GM23338 (cell line): ENCODE results near the gene C1RL. TPM values are rescaled to one million over a fixed set of nuclear protein-coding genes. Genes with fewer than 3 reads are reported as not detected.

Source experiments
- ATAC-seq: fragments of 200-7000 bp; cut with Tn5 transposase; 3 replicates; pipeline ENCODE4 v1.9.1; 2020
- DNase-seq: peaks from one replicate; pipeline ENCODE4 v3.0.0-alpha.2; 2015; ENCODE audit warnings: low spot score
- H2AFZ ChIP-seq: fragments of 200-600 bp; sonication (generic); 2 replicates; pipeline ENCODE4 v1.8.0; 2016; ENCODE audit warnings: antibody characterized with exemption, mild to moderate bottlenecking, moderate library complexity
- H3F3A ChIP-seq: fragments of 200-600 bp; sonication (generic); replicated peaks from 2 replicates; pipeline ENCODE4 v1.8.0; 2017; ENCODE audit warnings: antibody characterized with exemption, mixed run types, low read depth
- H3K27ac ChIP-seq: fragments of 200-600 bp; sonication (generic); 2 replicates; pipeline ENCODE4 v1.6.1; 2016; ENCODE audit warnings: low read depth
- H3K27me3 ChIP-seq: fragments of 200-600 bp; sonication (generic); 2 replicates; pipeline ENCODE4 v1.8.0; 2016; ENCODE audit warnings: mild to moderate bottlenecking, mixed run types, moderate library complexity; ENCODE audit not compliant: insufficient read depth
- H3K36me3 ChIP-seq: fragments of 200-600 bp; sonication (generic); 2 replicates; pipeline ENCODE4 v1.8.0; 2016; ENCODE audit warnings: mild to moderate bottlenecking; ENCODE audit not compliant: insufficient read depth
- H3K4me1 ChIP-seq: fragments of 200-600 bp; sonication (generic); 2 replicates; pipeline ENCODE4 v1.8.0; 2016; ENCODE audit warnings: mild to moderate bottlenecking, moderate library complexity; ENCODE audit not compliant: insufficient read depth
- H3K4me2 ChIP-seq: fragments of 200-600 bp; sonication (generic); 2 replicates; pipeline ENCODE4 v1.7.1; 2017; ENCODE audit warnings: mixed run types
- H3K4me3 ChIP-seq: fragments of 200-600 bp; sonication (generic); 2 replicates; pipeline ENCODE4 v1.6.1; 2016; ENCODE audit warnings: mixed run types
- H3K79me2 ChIP-seq: fragments of 200-600 bp; sonication (generic); replicated peaks from 2 replicates; pipeline ENCODE4 v1.8.0; 2017; ENCODE audit warnings: mild to moderate bottlenecking; ENCODE audit not compliant: insufficient read depth
- H3K9me2 ChIP-seq: fragments of 200-600 bp; sonication (generic); 2 replicates; pipeline ENCODE4 v1.8.0; 2017; ENCODE audit not compliant: insufficient read depth
- H4K20me1 ChIP-seq: fragments of 200-600 bp; sonication (generic); replicated peaks from 2 replicates; pipeline ENCODE4 v1.8.0; 2017; ENCODE audit warnings: mild to moderate bottlenecking; ENCODE audit not compliant: insufficient read depth
- H3K27ac Mint-ChIP-seq: 2 replicates; pipeline ENCODE4 v1.8.0; 2020; ENCODE audit warnings: inconsistent platforms, mild to moderate bottlenecking, moderate library complexity, mixed read lengths
- H3K27me3 Mint-ChIP-seq: 3 replicates; pipeline ENCODE4 v1.8.0; 2022; ENCODE audit warnings: low read depth, mild to moderate bottlenecking, moderate library complexity, mixed read lengths, inconsistent platforms; ENCODE audit not compliant: insufficient read depth, poor library complexity
- H3K36me3 Mint-ChIP-seq: 3 replicates; pipeline ENCODE4 v1.8.0; 2021; ENCODE audit warnings: low read depth, mild to moderate bottlenecking, inconsistent platforms, moderate library complexity, mixed read lengths
- H3K4me1 Mint-ChIP-seq: 3 replicates; pipeline ENCODE4 v1.8.0; 2020; ENCODE audit warnings: mild to moderate bottlenecking, inconsistent platforms, mixed read lengths
- H3K4me3 Mint-ChIP-seq: 3 replicates; pipeline ENCODE4 v1.8.0; 2021; ENCODE audit warnings: moderate library complexity, mild to moderate bottlenecking, inconsistent platforms, mixed read lengths
- H3K9me3 Mint-ChIP-seq: 3 replicates; pipeline ENCODE4 v1.8.0; 2020; ENCODE audit warnings: moderate library complexity, mild to moderate bottlenecking, inconsistent platforms, mixed read lengths
- CREB1 ChIP-seq: fragments of 250-450 bp; sonication (Bioruptor Pico); IDR thresholded peaks from 2 replicates; pipeline ENCODE4 v1.5.0; 2020; ENCODE audit warnings: low read depth, mild to moderate bottlenecking, moderate library complexity
- EZH2phosphoT487 ChIP-seq: fragments of 200-600 bp; sonication (generic); IDR thresholded peaks from one replicate; pipeline ENCODE4 v1.8.1; 2018; ENCODE audit warnings: antibody characterized with exemption; ENCODE audit not compliant: unreplicated experiment
- JUNB ChIP-seq: IDR thresholded peaks from one replicate; pipeline ENCODE4 v1.6.1; 2016; ENCODE audit warnings: antibody characterized with exemption; ENCODE audit not compliant: unreplicated experiment
- NANOG ChIP-seq: IDR thresholded peaks from 2 replicates; pipeline ENCODE4 v1.6.1; 2016; ENCODE audit warnings: antibody characterized with exemption, borderline replicate concordance
- POLR2AphosphoS5 ChIP-seq: IDR thresholded peaks from 2 replicates; pipeline ENCODE4 v1.6.1; 2016; ENCODE audit warnings: antibody characterized with exemption, low read depth
- STAT1 ChIP-seq: IDR thresholded peaks from one replicate; pipeline ENCODE4 v1.6.1; 2016; ENCODE audit warnings: antibody characterized with exemption; ENCODE audit not compliant: unreplicated experiment
- ZNF114 ChIP-seq: fragments of 250-450 bp; sonication (Bioruptor Pico); IDR thresholded peaks from 2 replicates; pipeline ENCODE4 v1.5.0; 2020; ENCODE audit warnings: mild to moderate bottlenecking, moderate library complexity
- ZNF331 ChIP-seq: fragments of 250-450 bp; sonication (Bioruptor Pico); IDR thresholded peaks from 2 replicates; pipeline ENCODE4 v1.5.0; 2020; ENCODE audit warnings: low read depth, mild to moderate bottlenecking, moderate library complexity
- polyA plus RNA-seq: library from polyadenylated mRNA; unstranded; fragments of >200 nt; fragmentation: Nextera tagmentation; extraction: Ambion mirVana; gene quantifications from 2 replicates; pipeline ENCODE4 v1.2.1, GENCODE V29; 2016
- total RNA-seq: library from RNA; depleted of rRNA; stranded (reverse); fragments of >200 nt; shearing (Covaris generic); gene quantifications from 2 replicates; pipeline ENCODE4 v1.2.3, GENCODE V29; 2014
- TF ChIP-seq, protein P1 (sequence below), 2 experiments: fragments of 200-600 bp in 1 of 2; sonication (generic) in 1 of 2; conservative IDR thresholded peaks; 2 replicates each; pipeline versions ENCODE4 v1.5.1 to v1.6.1; 2016 to 2017; ENCODE audit warnings: antibody characterized with exemption in 2 of 2, low read depth in 2 of 2, mild to moderate bottlenecking in 2 of 2, moderate library complexity in 1 of 2
- TF ChIP-seq, protein P2 (sequence below): fragments of 250-450 bp; sonication (Bioruptor Pico); IDR thresholded peaks from 2 replicates; pipeline ENCODE4 v1.5.0; 2020; ENCODE audit warnings: mild to moderate bottlenecking, moderate library complexity
- TF ChIP-seq, protein P3 (sequence below): IDR thresholded peaks from one replicate; pipeline ENCODE4 v1.6.1; 2018; ENCODE audit warnings: antibody characterized with exemption; ENCODE audit not compliant: unreplicated experiment

C1RL gene
- total and polyA plus RNA-seq, 2 experiments from 2014 or later = 7.3 to 8.8 TPM

DNA sequence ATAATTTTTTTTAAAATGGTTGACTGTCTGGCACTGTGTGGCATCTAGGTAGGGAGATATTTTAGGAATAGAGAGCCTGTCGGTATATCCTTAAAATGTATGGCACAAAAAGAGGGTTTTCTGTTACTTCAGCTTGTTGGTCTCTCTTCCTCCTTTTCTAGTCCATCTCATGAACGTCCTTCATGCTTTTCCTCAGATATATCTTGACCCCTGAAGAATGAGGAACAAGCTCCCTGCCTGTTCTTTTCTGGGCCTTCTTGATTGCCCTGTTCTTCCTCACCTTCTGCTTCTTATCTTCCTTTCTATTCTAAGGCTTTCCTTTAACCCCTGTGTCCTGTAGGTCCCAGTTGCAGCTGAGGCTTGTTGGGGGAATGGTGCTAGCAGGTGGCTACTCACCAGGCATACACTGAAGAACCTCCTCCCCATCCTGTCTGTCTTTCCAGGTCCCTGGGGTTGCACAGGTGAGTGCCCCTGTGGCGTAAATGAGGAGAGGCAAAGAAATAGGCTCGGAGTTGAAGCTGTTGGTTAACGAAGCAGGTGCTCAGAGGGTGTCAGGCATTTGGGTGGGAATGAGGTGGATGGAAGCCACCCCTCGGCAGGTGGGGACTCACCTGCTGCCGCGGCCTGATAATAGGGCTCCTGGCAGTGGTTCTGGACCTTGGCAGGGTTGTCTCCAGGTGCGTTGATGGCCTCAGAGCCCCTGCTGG, 9.6 kb downstream of the C1RL start (continued):
- no peak for TF ChIP-seq STAT1
- TF ChIP-seq, protein P1, sequence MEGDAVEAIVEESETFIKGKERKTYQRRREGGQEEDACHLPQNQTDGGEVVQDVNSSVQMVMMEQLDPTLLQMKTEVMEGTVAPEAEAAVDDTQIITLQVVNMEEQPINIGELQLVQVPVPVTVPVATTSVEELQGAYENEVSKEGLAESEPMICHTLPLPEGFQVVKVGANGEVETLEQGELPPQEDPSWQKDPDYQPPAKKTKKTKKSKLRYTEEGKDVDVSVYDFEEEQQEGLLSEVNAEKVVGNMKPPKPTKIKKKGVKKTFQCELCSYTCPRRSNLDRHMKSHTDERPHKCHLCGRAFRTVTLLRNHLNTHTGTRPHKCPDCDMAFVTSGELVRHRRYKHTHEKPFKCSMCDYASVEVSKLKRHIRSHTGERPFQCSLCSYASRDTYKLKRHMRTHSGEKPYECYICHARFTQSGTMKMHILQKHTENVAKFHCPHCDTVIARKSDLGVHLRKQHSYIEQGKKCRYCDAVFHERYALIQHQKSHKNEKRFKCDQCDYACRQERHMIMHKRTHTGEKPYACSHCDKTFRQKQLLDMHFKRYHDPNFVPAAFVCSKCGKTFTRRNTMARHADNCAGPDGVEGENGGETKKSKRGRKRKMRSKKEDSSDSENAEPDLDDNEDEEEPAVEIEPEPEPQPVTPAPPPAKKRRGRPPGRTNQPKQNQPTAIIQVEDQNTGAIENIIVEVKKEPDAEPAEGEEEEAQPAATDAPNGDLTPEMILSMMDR (conservative IDR thresholded peaks at IDR 0.05; ENCODE audit: low read depth in 2 of 2) = no peak
- TF ChIP-seq POLR2AphosphoS5 = no peak
- TF ChIP-seq NANOG = no peak

DNA sequence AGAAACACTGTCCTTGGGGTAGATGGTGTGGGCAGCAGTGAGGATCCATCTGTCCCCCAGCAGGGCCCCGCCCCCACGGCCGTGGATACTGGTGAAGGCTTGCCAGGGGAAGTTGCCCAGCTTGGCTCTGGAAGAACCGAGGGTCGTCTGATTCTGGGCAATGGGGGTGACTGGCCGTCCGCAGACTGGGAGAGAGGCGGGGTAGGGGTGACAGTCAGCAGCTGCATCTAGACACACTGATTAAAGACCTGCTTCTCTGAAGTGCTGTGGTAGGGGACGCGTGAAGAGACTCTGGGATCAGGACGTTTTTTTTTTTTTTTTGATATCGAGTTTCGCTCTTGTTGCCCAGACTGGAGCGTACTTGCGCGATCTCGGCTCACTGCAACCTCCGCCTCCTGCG, 12.0 kb downstream of the C1RL start:
- Histone ChIP-seq H3F3A (no peaks in the 10 kb centered on the region), H3K79me2 (no peaks in the 10 kb centered on the region), H3K36me3 (no peaks in the 10 kb centered on the region), H3K4me3 (no peak overlapping the region), H3K4me1 (peaks cover 7% of the 10 kb centered on the region), H3K27ac (no peak overlapping the region), H3K9me2 (no peaks in the 10 kb centered on the region), H4K20me1 (no peaks in the 10 kb centered on the region; the same call in 1 of the 2 replicates), H2AFZ (no peak overlapping the region), H3K27me3 (no peaks in the 10 kb centered on the region), H3K4me2 (no peak overlapping the region)
- H3K27ac Mint-ChIP-seq = no peak overlapping the region
- no peaks in the 10 kb centered on the region for H3K9me3 Mint-ChIP-seq
- ATAC-seq (no peak), DNase-seq (no peak)
- no peak overlapping the region for H3K4me3 Mint-ChIP-seq
- peaks cover 16% of the 10 kb centered on the region; the same call in 2 of the 3 replicates for H3K4me1 Mint-ChIP-seq
- H3K36me3 Mint-ChIP-seq = peaks cover 16% of the 10 kb centered on the region; the same call in 2 of the 3 replicates
- peaks cover 16% of the 10 kb centered on the region for H3K27me3 Mint-ChIP-seq
- TF ChIP-seq ZNF331 = no peak
- no peak for TF ChIP-seq ZNF114 (CRISPR knock-in tag)
- no peak for TF ChIP-seq CREB1
- TF ChIP-seq, protein P2, sequence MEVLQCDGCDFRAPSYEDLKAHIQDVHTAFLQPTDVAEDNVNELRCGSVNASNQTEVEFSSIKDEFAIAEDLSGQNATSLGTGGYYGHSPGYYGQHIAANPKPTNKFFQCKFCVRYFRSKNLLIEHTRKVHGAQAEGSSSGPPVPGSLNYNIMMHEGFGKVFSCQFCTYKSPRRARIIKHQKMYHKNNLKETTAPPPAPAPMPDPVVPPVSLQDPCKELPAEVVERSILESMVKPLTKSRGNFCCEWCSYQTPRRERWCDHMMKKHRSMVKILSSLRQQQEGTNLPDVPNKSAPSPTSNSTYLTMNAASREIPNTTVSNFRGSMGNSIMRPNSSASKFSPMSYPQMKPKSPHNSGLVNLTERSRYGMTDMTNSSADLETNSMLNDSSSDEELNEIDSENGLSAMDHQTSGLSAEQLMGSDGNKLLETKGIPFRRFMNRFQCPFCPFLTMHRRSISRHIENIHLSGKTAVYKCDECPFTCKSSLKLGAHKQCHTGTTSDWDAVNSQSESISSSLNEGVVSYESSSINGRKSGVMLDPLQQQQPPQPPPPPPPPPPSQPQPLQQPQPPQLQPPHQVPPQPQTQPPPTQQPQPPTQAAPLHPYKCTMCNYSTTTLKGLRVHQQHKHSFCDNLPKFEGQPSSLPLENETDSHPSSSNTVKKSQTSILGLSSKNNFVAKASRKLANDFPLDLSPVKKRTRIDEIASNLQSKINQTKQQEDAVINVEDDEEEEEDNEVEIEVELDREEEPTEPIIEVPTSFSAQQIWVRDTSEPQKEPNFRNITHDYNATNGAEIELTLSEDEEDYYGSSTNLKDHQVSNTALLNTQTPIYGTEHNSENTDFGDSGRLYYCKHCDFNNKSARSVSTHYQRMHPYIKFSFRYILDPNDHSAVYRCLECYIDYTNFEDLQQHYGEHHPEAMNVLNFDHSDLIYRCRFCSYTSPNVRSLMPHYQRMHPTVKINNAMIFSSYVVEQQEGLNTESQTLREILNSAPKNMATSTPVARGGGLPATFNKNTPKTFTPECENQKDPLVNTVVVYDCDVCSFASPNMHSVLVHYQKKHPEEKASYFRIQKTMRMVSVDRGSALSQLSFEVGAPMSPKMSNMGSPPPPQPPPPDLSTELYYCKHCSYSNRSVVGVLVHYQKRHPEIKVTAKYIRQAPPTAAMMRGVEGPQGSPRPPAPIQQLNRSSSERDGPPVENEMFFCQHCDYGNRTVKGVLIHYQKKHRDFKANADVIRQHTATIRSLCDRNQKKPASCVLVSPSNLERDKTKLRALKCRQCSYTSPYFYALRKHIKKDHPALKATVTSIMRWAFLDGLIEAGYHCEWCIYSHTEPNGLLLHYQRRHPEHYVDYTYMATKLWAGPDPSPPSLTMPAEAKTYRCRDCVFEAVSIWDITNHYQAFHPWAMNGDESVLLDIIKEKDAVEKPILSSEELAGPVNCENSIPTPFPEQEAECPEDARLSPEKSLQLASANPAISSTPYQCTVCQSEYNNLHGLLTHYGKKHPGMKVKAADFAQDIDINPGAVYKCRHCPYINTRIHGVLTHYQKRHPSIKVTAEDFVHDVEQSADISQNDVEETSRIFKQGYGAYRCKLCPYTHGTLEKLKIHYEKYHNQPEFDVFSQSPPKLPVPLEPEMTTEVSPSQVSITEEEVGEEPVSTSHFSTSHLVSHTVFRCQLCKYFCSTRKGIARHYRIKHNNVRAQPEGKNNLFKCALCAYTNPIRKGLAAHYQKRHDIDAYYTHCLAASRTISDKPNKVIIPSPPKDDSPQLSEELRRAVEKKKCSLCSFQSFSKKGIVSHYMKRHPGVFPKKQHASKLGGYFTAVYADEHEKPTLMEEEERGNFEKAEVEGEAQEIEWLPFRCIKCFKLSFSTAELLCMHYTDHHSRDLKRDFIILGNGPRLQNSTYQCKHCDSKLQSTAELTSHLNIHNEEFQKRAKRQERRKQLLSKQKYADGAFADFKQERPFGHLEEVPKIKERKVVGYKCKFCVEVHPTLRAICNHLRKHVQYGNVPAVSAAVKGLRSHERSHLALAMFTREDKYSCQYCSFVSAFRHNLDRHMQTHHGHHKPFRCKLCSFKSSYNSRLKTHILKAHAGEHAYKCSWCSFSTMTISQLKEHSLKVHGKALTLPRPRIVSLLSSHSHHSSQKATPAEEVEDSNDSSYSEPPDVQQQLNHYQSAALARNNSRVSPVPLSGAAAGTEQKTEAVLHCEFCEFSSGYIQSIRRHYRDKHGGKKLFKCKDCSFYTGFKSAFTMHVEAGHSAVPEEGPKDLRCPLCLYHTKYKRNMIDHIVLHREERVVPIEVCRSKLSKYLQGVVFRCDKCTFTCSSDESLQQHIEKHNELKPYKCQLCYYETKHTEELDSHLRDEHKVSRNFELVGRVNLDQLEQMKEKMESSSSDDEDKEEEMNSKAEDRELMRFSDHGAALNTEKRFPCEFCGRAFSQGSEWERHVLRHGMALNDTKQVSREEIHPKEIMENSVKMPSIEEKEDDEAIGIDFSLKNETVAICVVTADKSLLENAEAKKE (CRISPR knock-in tag) = no peak
- no peak for TF ChIP-seq EZH2phosphoT487
- TF ChIP-seq, protein P1 (conservative IDR thresholded peaks at IDR 0.05; ENCODE audit: low read depth in 2 of 2) = no peak
- TF ChIP-seq, protein P3, sequence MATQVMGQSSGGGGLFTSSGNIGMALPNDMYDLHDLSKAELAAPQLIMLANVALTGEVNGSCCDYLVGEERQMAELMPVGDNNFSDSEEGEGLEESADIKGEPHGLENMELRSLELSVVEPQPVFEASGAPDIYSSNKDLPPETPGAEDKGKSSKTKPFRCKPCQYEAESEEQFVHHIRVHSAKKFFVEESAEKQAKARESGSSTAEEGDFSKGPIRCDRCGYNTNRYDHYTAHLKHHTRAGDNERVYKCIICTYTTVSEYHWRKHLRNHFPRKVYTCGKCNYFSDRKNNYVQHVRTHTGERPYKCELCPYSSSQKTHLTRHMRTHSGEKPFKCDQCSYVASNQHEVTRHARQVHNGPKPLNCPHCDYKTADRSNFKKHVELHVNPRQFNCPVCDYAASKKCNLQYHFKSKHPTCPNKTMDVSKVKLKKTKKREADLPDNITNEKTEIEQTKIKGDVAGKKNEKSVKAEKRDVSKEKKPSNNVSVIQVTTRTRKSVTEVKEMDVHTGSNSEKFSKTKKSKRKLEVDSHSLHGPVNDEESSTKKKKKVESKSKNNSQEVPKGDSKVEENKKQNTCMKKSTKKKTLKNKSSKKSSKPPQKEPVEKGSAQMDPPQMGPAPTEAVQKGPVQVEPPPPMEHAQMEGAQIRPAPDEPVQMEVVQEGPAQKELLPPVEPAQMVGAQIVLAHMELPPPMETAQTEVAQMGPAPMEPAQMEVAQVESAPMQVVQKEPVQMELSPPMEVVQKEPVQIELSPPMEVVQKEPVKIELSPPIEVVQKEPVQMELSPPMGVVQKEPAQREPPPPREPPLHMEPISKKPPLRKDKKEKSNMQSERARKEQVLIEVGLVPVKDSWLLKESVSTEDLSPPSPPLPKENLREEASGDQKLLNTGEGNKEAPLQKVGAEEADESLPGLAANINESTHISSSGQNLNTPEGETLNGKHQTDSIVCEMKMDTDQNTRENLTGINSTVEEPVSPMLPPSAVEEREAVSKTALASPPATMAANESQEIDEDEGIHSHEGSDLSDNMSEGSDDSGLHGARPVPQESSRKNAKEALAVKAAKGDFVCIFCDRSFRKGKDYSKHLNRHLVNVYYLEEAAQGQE = no peak
- TF ChIP-seq JUNB = no peak
